ENCODE data around the gene TRAM2. TPM values are rescaled to one million over a fixed set of nuclear protein-coding genes. Genes with fewer than 3 reads are reported as not detected.
A peak's percentile ranks its signal among the peaks of the same experiment; 100 is the strongest.

The TRAM2 gene
- total and polyA plus RNA-seq, 9 of the 15 experiments (the other 6 are each of a cell fraction or from before 2014, with no cell fraction given) = 2.6 to 13.3 (median 8.9) TPM

- no peak for TF ChIP-seq CTCF (IDR thresholded peaks at IDR 0.05 in 2 of 3, conservative IDR thresholded peaks at IDR 0.05 in 1 of 3; ENCODE audit: insufficient read depth in 2 of 3, low read depth in 1 of 3, low read length in 3 of 3)
- no peak for TF ChIP-seq ZFP1 (CRISPR knock-in tag; IDR thresholded peaks at IDR 0.05)
- 0 out of 2 replicates have a peak, but pooled peaks have one; percentile 56 for TF ChIP-seq ZBTB26 (CRISPR knock-in tag; IDR thresholded peaks at IDR 0.05)
- TF ChIP-seq BACH1 (tag; IDR thresholded peaks at IDR 0.05) = 0 out of 2 replicates have a peak, but pooled peaks have one; percentile 54
- TF ChIP-seq NEUROD1 (IDR thresholded peaks at IDR 0.05; ENCODE audit: borderline replicate concordance, low read depth, low read length, partially characterized antibody) = no peak
- no peak for TF ChIP-seq CHCHD3 (CRISPR knock-in tag; IDR thresholded peaks at IDR 0.05)
- TF ChIP-seq CBX1 (IDR thresholded peaks at IDR 0.05; ENCODE audit: low read depth) = no peak
- TF ChIP-seq RREB1 (CRISPR knock-in tag; IDR thresholded peaks at IDR 0.05) = peak; percentile 59; the same call in 1 of the 2 replicates
- peak; percentile 18; the same call in 1 of the 2 replicates for TF ChIP-seq VEZF1 (CRISPR knock-in tag; IDR thresholded peaks at IDR 0.05)
- TF ChIP-seq MECOM (CRISPR knock-in tag; IDR thresholded peaks at IDR 0.05) = peak; percentile 58; the same call in 1 of the 2 replicates
- TF ChIP-seq IFI16 (CRISPR knock-in tag; IDR thresholded peaks at IDR 0.05) = no peak
- peak; percentile 83; the same call in 1 of the 2 replicates for TF ChIP-seq ZNF395 (CRISPR knock-in tag; IDR thresholded peaks at IDR 0.05)
- peak; percentile 59; the same call in 1 of the 2 replicates for TF ChIP-seq DMBX1 (CRISPR knock-in tag; IDR thresholded peaks at IDR 0.05; ENCODE audit: borderline replicate concordance)
- peak; percentile 9; the same call in 1 of the 2 replicates for TF ChIP-seq ZNF212 (CRISPR knock-in tag; IDR thresholded peaks at IDR 0.05)
Measured at GRCh38 chr6:52620055-52620905, 43.4 kb upstream of the TRAM2 start (continued).
